ENCODE measurements around the gene AWAT1.
"Not testable (repeated sequence)": the region's sequence is repeated elsewhere in the genome, so short reads cannot be mapped to it uniquely, and the experiment has no call there.

AWAT1 gene

GRCh38 chrX:70268034-70268433 lies 33.6 kb downstream of the AWAT1 start, which contains the start of gene ARR3:
Gene ARR3, plus strand, starts transcription at chrX:70268334. Its CDS starts 1,052 bp downstream, at chrX:70269386.
- Mint-ChIP-seq H3K27me3 (ENCODE audit: low read depth) (no peaks in the 10 kb centered on the region), H3K27ac (peak within 1 kb of the TSS in 1 of 3 experiments; percentile 18), H3K36me3 (ENCODE audit: low read depth) (no peaks in the 10 kb centered on the region), H3K9me3 (peaks cover 3% of the 10 kb centered on the region), H3K4me3 (no peak within 1 kb of the TSS), H3K4me1 (no peaks in the 10 kb centered on the region)
- TF ChIP-seq, protein P1, sequence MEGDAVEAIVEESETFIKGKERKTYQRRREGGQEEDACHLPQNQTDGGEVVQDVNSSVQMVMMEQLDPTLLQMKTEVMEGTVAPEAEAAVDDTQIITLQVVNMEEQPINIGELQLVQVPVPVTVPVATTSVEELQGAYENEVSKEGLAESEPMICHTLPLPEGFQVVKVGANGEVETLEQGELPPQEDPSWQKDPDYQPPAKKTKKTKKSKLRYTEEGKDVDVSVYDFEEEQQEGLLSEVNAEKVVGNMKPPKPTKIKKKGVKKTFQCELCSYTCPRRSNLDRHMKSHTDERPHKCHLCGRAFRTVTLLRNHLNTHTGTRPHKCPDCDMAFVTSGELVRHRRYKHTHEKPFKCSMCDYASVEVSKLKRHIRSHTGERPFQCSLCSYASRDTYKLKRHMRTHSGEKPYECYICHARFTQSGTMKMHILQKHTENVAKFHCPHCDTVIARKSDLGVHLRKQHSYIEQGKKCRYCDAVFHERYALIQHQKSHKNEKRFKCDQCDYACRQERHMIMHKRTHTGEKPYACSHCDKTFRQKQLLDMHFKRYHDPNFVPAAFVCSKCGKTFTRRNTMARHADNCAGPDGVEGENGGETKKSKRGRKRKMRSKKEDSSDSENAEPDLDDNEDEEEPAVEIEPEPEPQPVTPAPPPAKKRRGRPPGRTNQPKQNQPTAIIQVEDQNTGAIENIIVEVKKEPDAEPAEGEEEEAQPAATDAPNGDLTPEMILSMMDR (IDR thresholded peaks at IDR 0.05; ENCODE audit: unreplicated experiment in 3 of 3): no peak

- H3K4me3 Mint-ChIP-seq; H3K9me3 Mint-ChIP-seq; H3K36me3 Mint-ChIP-seq (ENCODE audit: low read depth); H3K4me1 Mint-ChIP-seq; H3K27me3 Mint-ChIP-seq (ENCODE audit: low read depth); H3K27ac Mint-ChIP-seq: not testable (repeated sequence)
Measured at GRCh38 chrX:70274029-70274428, 39.6 kb downstream of the AWAT1 start.

GRCh38 chrX:70279081-70279480 lies 44.6 kb downstream of the AWAT1 start:
- H3K9me3 Mint-ChIP-seq: peaks cover 10% of the 10 kb centered on the region
- no peaks in the 10 kb centered on the region for H3K27me3 Mint-ChIP-seq (ENCODE audit: low read depth)
- no peak overlapping the region for H3K27ac Mint-ChIP-seq
- TF ChIP-seq, protein P1 (IDR thresholded peaks at IDR 0.05; ENCODE audit: unreplicated experiment in 3 of 3): no peak
- peaks cover 7% of the 10 kb centered on the region for H3K36me3 Mint-ChIP-seq (ENCODE audit: low read depth)
- H3K4me1 Mint-ChIP-seq: peaks cover 6% of the 10 kb centered on the region
- H3K4me3 Mint-ChIP-seq: no peak overlapping the region

DNA sequence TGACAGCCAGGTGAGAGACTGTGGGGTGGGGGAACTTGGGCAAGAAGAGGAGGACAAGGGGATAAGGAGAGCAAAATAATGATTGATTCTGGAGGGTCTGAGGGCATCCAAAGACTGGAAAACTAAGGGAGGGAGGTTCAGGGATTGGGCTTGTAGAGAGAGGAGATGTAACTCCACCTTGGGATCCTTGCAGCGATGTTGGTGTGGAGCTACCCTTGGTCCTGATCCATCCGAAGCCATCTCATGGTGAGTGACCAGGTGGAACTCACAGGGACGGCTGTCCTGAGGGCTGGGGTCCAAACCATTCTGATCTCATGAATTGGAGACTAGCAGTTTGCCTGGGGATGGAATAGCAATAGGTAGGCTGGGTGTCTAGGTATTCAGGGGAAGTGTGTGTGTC lies 46.1 kb downstream of the AWAT1 start:
- TF ChIP-seq, protein P1 (IDR thresholded peaks at IDR 0.05; ENCODE audit: unreplicated experiment in 3 of 3): no peak
- peaks cover 6% of the 10 kb centered on the region for H3K4me1 Mint-ChIP-seq
- peaks cover 19% of the 10 kb centered on the region for H3K36me3 Mint-ChIP-seq (ENCODE audit: low read depth)
- no peak overlapping the region for H3K4me3 Mint-ChIP-seq
- H3K27me3 Mint-ChIP-seq (ENCODE audit: low read depth): no peaks in the 10 kb centered on the region
- H3K27ac Mint-ChIP-seq: no peak overlapping the region
- H3K9me3 Mint-ChIP-seq: peaks cover 10% of the 10 kb centered on the region

- no peak within 1 kb of the TSS for H3K27ac Mint-ChIP-seq
- H3K4me3 Mint-ChIP-seq: no peak within 1 kb of the TSS
- H3K27me3 Mint-ChIP-seq (ENCODE audit: low read depth): no peaks in the 10 kb centered on the region
- H3K9me3 Mint-ChIP-seq: peaks cover 7% of the 10 kb centered on the region
- peaks cover 6% of the 10 kb centered on the region for H3K4me1 Mint-ChIP-seq
- H3K36me3 Mint-ChIP-seq (ENCODE audit: low read depth): peaks cover 23% of the 10 kb centered on the region
- TF ChIP-seq, protein P1 (IDR thresholded peaks at IDR 0.05; ENCODE audit: unreplicated experiment in 3 of 3): no peak
Measured at GRCh38 chrX:70281951-70282350, 47.5 kb downstream of the AWAT1 start, which contains the start of gene RAB41. Gene RAB41, plus strand, starts transcription at chrX:70282172. Its CDS starts 46 bp downstream, at chrX:70282218.

- Mint-ChIP-seq H3K4me3 (peak overlapping the region; percentile 88 to 94 (median 89)), H3K27me3 (ENCODE audit: low read depth) (no peaks in the 10 kb centered on the region), H3K27ac (peak overlapping the region; percentile 38 to 77 (median 54)), H3K36me3 (ENCODE audit: low read depth) (peaks cover 14% of the 10 kb centered on the region), H3K9me3 (peaks cover 3% of the 10 kb centered on the region), H3K4me1 (peaks cover 10% of the 10 kb centered on the region)
- TF ChIP-seq, protein P1 (IDR thresholded peaks at IDR 0.05; ENCODE audit: unreplicated experiment in 3 of 3): no peak
Measured at GRCh38 chrX:70289168-70289792, 54.8 kb downstream of the AWAT1 start.

Data from nephron (organoid).